HG02852 (cell line): ENCODE results near the gene ATP5MC3.

ENCODE experiments used
- ATAC-seq: cut with Tn5 transposase; IDR thresholded peaks from one replicate; pipeline ENCODE4 v1.9.1; 2021; ENCODE audit warnings: mild to moderate bottlenecking, moderate library complexity; ENCODE audit not compliant: unreplicated experiment

ATP5MC3 gene

DNA sequence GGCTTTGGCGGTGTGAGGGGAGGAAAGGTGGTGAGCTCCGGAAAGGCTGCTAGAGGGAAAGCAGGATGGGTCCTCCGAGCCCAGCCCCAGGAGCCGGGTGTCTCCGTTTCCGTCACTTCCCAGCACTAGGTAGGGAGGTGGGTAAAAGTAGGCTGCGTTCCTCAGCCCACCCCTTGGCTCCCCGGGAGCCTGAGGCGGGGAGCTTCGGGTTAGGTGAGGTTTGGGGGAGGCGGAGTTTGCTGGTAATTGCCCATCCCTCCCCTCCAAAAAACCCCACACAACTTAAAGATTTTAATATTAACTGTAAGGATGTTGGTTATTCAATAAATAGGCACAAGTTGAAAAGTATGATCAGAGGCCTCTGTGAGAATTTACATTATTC is 13.0 kb downstream of the ATP5MC3 start:
- ATAC-seq: peak; percentile 27

GRCh38 chr2:175167792-175168563 is 13.5 kb downstream of the ATP5MC3 start, which contains the start of gene ATF2:
Gene ATF2 (minus strand): TSS chr2:175168203. CDS start chr2:175136443, 31,760 bp downstream.
- peak; percentile 93 for ATAC-seq

DNA sequence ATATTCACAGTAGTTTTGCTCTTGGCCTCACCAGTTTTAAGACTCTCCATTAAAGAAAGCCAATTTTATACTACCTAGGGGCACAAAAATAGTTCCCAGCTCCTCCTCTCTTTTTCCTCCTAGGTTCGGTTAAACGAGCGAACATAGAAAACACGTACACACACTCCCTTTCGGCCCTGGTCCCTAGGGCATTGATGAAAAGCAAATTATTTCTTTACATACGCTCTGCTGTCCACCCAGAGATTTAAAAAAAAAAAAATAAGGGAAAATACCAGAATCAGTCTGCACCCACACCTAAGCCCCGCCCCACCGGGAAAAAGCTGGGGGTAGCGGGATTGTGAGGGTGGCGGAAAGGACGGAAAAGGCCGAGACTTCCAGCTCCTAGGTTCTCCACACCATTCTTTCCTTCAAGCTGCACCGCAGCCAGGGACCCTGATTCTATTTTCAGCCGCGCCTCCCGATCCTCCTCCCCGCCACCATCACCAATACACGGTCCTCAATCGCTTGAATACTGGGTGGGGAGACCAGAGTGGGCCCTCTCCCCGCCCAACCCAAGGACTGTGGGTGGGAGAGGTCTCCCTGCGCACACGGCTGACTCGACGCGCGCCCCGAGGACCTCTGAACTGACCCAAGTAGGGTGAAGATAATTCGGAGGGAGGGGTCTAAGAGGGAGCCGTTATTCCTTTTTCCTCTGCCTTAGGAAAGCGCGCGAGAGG is 14.3 kb downstream of the ATP5MC3 start:
- peak; percentile 3 for ATAC-seq

DNA sequence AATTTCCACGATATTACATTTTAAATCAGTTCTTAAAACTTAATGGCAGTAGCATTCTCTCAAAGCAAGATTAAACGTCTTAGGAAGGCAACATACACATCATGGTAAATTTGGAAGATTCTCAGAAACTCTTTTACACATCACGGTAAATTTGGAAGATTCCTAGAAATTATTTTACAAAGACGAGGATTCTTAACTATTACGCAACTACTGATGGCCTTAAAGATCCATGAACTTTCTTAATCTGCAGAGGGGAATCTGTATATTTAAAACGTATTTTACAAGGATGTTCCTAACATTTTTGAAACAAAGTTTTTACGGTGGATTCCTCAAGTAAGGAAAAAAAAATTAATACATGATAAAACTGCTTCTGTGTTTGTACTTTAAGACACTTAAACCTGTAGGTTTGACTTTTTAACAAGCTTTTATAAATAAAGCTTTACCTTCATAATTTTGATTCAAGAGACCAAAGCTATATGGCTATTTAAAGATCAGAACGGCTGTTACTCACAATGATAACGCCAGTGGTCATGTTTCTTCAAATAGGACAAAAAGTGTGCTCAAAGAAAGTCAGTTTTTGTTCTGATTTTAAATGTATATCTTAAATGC is 15.2 kb downstream of the ATP5MC3 start:
- ATAC-seq: no peak

DNA sequence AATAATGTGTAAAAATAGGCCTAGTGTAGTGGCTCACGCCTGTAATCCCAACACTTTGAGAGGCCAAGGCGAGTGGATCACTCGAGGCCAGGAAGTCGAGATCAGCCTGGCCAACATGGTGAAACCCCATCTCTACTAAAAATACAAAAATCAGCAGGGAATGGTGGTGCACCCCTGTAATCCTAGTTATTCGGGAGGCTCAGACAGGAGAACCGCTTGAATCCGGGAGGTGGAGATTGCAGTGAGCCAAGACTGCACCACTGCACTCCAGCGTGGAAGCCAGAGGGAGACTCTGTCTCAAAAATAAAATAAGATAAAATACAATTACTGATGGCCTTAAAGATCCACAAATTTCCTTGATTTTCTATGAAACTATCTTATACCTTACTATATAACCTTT is 17.3 kb downstream of the ATP5MC3 start:
- ATAC-seq: no peak

GRCh38 chr2:175158894-175159293 is 22.6 kb downstream of the ATP5MC3 start:
- ATAC-seq: no peak

DNA sequence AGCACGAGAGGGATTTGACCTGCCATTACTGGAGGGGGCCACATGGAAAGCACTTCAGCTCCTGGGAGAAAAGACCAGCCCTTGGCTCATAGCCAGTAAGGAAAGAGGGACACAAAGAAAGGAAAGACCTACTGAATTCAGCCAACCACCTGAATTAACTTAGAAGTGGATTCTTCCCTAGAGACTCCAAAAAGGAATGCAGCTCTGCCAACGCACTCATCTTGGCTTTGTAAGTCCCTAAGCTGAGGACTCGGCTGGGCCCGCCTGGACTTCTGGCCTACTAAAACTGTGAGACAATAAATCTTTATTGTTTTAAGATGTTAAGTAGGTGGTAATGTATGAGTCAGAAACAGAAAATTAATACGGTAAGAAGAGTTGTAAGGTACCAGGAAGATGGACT is 25.0 kb downstream of the ATP5MC3 start:
- no peak for ATAC-seq

DNA sequence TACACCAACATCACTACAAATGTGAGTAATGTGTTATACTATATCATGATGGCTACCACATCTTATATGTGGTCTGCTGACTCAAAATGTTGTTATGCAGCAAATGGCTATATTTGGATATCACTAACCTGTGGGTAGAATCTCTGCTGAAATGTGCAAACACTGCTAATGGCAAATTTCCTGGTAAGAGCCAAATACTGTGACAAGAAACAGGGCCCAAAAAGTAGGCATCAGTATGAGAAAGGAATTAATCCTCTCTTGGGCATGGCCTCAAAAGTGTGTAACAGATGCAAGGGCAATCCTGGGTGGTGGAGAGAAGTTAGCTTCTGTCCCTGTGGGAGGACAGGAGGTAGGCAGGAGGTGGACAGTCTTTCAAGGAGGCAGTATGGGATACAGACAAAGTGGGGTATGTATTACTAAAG is 26.8 kb downstream of the ATP5MC3 start:
- peak; percentile 81 for ATAC-seq

- ATAC-seq: peak; percentile 73
Observed at GRCh38 chr2:175152242-175152641, 29.3 kb downstream of the ATP5MC3 start.

DNA sequence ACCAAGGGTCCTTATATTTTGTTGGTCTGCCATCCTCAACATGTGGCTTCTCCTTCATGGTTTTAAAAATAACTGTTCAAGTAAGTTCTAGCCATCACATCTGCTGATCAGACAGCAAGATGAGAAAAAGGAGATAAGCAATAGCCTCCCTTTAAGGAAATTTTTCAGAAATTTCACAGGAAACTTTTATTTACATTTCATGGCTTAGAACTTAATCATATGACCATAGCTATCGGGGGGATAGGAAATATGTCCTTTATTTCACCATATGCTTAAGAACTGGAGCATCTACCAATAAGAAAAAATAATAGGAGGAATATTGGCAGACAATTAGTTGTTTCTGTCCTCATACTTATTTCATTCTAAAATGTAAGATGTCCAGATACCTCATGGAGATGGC is 29.7 kb downstream of the ATP5MC3 start:
- ATAC-seq: no peak

DNA sequence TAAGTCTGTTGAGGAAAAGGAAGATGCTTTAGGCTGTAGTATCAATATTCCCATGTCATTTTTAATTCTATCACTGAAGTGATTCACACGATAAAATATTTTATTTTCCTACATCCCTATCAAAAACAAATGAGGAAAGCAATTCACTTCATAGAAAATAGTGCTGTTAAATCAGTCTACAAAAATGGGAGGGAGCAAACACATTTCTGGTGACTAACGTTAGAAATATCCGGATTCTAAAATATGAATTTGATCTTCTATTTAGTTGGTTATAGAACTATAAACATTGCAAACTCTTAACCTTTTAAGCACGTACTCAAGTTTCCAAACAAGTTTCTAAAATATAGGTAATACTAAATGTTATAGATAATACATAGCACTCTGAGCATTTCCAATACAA is 34.3 kb downstream of the ATP5MC3 start:
- no peak for ATAC-seq

DNA sequence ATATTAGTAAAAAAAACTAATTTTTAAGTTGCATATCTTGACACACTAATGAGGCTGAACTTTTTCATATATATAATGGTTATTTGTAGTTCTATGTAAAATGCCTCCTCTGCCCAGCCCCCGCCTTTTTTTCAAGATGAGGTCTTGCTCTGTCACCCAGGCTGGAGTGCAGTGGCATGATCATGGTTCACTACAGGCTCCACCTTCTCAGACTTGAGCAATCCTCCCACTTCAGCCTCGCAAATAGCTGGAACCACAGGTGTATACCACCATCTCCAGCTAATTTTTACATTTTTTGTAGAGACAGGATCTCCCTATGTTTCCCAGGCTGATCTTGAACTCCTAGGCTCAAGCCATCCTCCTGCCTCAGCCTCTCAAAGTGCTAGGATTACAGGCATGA is 37.8 kb downstream of the ATP5MC3 start:
- no peak for ATAC-seq

DNA sequence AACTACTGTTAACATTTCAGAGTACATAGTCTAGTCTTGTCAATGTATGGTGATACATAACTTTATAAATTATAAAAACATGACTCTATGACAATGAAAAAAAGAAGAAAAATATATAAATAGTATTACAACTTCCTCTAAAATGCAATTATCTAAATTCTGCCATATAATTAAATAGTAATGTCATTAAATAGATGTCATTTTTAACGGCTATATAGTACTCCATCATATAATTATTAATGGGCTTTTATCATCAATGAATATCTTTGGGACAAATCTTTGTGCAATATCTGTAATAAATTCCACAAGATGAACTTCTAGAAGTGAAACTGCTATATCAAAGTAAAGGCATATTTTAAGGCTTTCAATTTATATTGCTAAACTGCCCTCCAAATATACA is 38.3 kb downstream of the ATP5MC3 start:
- no peak for ATAC-seq

- ATAC-seq: no peak
Observed at GRCh38 chr2:175140332-175140731, 41.2 kb downstream of the ATP5MC3 start.

DNA sequence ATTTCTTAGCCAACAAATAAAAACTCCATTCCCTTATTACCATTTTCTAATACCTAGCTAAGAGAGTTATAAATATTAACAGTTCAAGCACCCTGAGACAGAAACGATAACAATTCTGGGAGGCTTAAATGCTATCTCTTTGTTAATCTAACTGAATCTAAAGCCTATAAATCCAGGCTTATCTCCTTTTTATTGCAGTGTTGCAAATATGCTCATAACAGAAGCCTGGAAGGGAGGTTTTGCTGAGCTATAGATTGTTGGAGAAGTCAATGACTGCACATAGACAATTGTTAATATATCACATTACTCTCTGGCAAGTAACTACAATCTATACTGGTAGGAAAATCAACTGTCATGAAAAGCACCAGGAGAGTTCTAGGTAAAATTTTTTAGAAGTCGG is 43.7 kb downstream of the ATP5MC3 start:
- ATAC-seq: no peak

DNA sequence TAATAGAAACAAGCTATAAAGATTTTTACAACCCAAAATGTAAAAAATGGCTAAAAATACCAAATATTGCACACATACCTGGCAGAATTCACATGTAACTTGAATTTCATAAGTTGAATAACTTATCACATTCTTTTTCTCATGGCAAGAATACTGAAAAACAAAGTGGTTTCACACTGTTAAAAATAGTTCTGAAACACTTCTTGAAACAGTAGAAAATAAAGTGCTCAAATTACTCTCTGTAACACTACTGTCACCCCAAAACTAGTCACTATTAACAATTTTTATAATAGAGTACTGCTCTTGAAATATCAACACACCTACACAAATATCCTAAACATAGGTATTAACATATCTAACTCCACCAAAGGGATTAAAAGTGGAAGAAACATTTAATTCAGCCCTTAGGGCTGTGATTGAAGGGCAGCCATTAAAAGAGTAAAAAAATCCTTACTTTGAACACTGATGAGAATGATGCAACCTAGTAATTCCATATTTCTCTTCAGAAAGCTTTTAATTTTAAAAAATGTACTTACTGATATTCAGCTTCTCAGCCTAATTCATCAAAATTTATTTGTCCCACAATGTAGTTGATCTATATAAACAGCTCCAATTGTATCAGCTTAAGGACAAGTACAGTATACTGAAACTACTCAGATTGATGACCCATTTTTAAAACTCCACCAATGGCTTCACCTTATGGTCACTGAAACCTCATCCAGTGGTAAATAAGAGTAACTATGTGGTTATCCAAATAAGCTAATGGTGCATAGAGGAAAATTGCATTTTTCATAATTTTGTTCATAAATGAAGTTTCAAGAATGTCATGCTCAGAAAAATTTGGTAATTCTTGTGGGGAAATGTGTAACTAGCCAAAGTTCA is 44.9 kb downstream of the ATP5MC3 start:
- ATAC-seq: peak; percentile 71

- ATAC-seq: no peak
Observed at GRCh38 chr2:175135862-175136261, 45.6 kb downstream of the ATP5MC3 start.

DNA sequence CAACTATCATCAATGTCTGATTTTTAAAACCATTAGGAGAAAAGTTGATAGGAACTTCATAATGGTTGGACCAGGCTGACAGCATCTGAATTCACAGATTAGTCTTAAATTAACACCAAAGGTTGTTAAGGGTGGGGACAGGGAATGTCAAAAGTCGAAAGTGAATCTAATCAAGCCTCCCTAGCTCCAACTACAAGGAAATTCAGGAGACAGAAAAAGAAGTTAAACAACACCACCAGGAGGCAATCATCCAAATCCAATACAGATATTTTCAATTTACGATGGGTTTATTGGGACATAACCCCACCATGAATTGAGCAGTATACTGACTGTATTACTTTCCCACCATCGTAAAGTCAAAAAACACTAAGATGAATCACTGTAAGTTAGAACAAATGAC is 46.3 kb downstream of the ATP5MC3 start:
- no peak for ATAC-seq

DNA sequence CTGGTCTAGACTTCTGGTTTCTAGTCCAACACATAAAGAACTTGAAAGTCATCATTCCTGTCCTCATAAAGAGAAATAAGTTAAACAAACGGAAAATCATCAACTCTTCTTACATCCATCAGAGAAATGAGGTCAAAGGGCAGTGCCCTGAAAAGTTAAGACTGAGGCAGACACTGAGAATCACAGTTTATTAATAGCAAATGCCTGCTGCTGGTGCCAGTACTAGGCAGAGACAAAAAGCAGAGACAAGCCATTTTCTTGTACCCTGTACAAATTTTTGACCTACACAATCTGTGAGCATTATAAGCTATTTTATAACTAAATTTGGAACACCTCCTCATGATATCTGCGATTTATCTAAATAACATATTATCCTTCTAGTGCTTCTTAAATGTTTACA is 50.3 kb downstream of the ATP5MC3 start:
- ATAC-seq: no peak

GRCh38 chr2:175126661-175127060 is 54.8 kb downstream of the ATP5MC3 start:
- ATAC-seq: no peak
